Endothelial cell of umbilical vein (primary cell): Measurements from ENCODE around the gene TNNI3K. TPM values are rescaled to one million over a fixed set of nuclear protein-coding genes. Genes with fewer than 3 reads are reported as not detected.

Source experiments
- BruUV-seq: library from RNA; stranded (reverse); fragments of 400-500 nt; replicated peaks from 2 replicates; lab custom pipeline; 2021; lab: Mats Ljungman, UMichigan
- CTCF ChIA-PET: fragments of 300-600, 350-600 bp; sonication (Branson Sonifier 250); formaldehyde crosslinking; loops from one replicate; lab custom pipeline; 2021; ENCODE audit warnings: antibody characterized with exemption, inconsistent platforms; lab: Charles Lee
- POLR2A ChIA-PET: fragments of 300-600, 350-600 bp; sonication (Branson Sonifier 250); formaldehyde crosslinking; loops from one replicate; lab custom pipeline; 2021; ENCODE audit warnings: antibody characterized with exemption, inconsistent platforms; lab: Charles Lee
- DNase-seq: peaks from one replicate; pipeline ENCODE4 v3.0.0-alpha.2; 2011; ENCODE audit warnings: low read depth, low spot score
- FAIRE-seq: peaks from 2 replicates; lab custom pipeline; 2011; peaks lifted over from hg19 to GRCh38; lab: Jason Lieb, UNC
- H2AFZ ChIP-seq: 2 replicates; pipeline ENCODE4 v1.6.0; 2012; ENCODE audit warnings: low read depth, low read length, control low read depth, inconsistent platforms
- H3K27ac ChIP-seq: 2 replicates; pipeline ENCODE4 v1.5.1; 2011; ENCODE audit warnings: low read depth, mild to moderate bottlenecking, control low read depth, low read length, moderate library complexity; ENCODE audit not compliant: insufficient read depth
- H3K27me3 ChIP-seq, 2 experiments: 2 replicates each; pipeline versions ENCODE4 v1.6.0 to v1.6.1; 2011; ENCODE audit warnings: low read length in 2 of 2, mixed read lengths in 1 of 2; ENCODE audit not compliant: control insufficient read depth in 2 of 2, insufficient read depth in 2 of 2
- H3K36me3 ChIP-seq, 2 experiments: 2 replicates in 1 of 2; 3 replicates in 1 of 2; pipeline ENCODE4 v1.5.1; 2011; ENCODE audit warnings: low read length in 2 of 2, mild to moderate bottlenecking in 1 of 2, moderate library complexity in 1 of 2; ENCODE audit not compliant: control insufficient read depth in 2 of 2, insufficient read depth in 2 of 2; ENCODE audit errors: extremely low read depth in 1 of 2
- H3K4me1 ChIP-seq: 3 replicates; pipeline ENCODE4 v1.5.1; 2011; ENCODE audit warnings: mild to moderate bottlenecking, low read length; ENCODE audit not compliant: control insufficient read depth, insufficient read depth; ENCODE audit errors: extremely low read depth
- H3K4me2 ChIP-seq: 2 replicates; pipeline ENCODE4 v1.6.1; 2011; ENCODE audit warnings: low read length, control low read depth, mixed read lengths; ENCODE audit not compliant: insufficient read depth
- H3K4me3 ChIP-seq, 3 experiments: fragments of 200-600 bp in 1 of 3; sonication (generic), shearing (Covaris generic) in 1 of 3; replicated peaks in 1 of 3; 2 replicates each; pipeline ENCODE4 v1.5.1; 2011 to 2016; ENCODE audit warnings: control low read depth in 3 of 3, low read length in 3 of 3, mild to moderate bottlenecking in 2 of 3, inconsistent platforms in 1 of 3, low read depth in 1 of 3, moderate library complexity in 1 of 3; ENCODE audit not compliant: insufficient read depth in 1 of 3
- H3K79me2 ChIP-seq: 2 replicates; pipeline ENCODE4 v1.6.0; 2012; ENCODE audit warnings: low read length, inconsistent platforms; ENCODE audit not compliant: control insufficient read depth, insufficient read depth
- H3K9ac ChIP-seq: replicated peaks from 2 replicates; pipeline ENCODE3; 2011; ENCODE audit warnings: low read length, control low read depth; ENCODE audit not compliant: insufficient read depth; ENCODE audit errors: extremely low read depth
- H3K9me1 ChIP-seq: replicated peaks from 3 replicates; pipeline ENCODE4 v1.6.0; 2011; ENCODE audit warnings: mild to moderate bottlenecking, low read length; ENCODE audit not compliant: control insufficient read depth, insufficient read depth; ENCODE audit errors: extremely low read depth
- H3K9me3 ChIP-seq: replicated peaks from 2 replicates; pipeline ENCODE4 v1.5.1; 2012; ENCODE audit warnings: low read length, inconsistent platforms; ENCODE audit not compliant: control insufficient read depth, insufficient read depth
- H4K20me1 ChIP-seq: replicated peaks from 2 replicates; pipeline ENCODE3; 2011; ENCODE audit warnings: mild to moderate bottlenecking, low read length; ENCODE audit not compliant: control insufficient read depth, insufficient read depth; ENCODE audit errors: extremely low read depth
- CTCF ChIP-seq, 2 donors: IDR thresholded peaks; 1 replicate in 1 of 2; 2 replicates in 1 of 2; pipeline ENCODE4 v1.5.1; 2011; ENCODE audit warnings: low read length in 2 of 2, mild to moderate bottlenecking in 2 of 2, moderate library complexity in 2 of 2, control low read depth in 1 of 2, inconsistent platforms in 1 of 2, low read depth in 1 of 2; ENCODE audit not compliant: insufficient read depth in 1 of 2; ENCODE audit errors: extremely low read depth in 1 of 2
- EZH2 ChIP-seq: IDR thresholded peaks from 2 replicates; pipeline ENCODE4 v1.6.1; 2012; ENCODE audit warnings: borderline replicate concordance, low read depth, mild to moderate bottlenecking, moderate library complexity, low read length, inconsistent platforms; ENCODE audit not compliant: severe bottlenecking
- FOS ChIP-seq: IDR thresholded peaks from 2 replicates; pipeline ENCODE4 v1.6.1; 2011; ENCODE audit warnings: mild to moderate bottlenecking, low read length, moderate library complexity, borderline replicate concordance; ENCODE audit not compliant: insufficient read depth
- GATA2 ChIP-seq: IDR thresholded peaks from 2 replicates; pipeline ENCODE4 v1.7.0; 2011; ENCODE audit warnings: low read depth, mild to moderate bottlenecking, moderate library complexity, mixed read lengths, low read length; ENCODE audit not compliant: insufficient read length, insufficient read depth
- MYC ChIP-seq: IDR thresholded peaks from one replicate; pipeline ENCODE4 v1.6.1; 2011; ENCODE audit warnings: mild to moderate bottlenecking, low read depth, low read length
- POLR2A ChIP-seq: IDR thresholded peaks from 2 replicates; pipeline ENCODE4 v1.6.1; 2012; ENCODE audit warnings: low read depth, mild to moderate bottlenecking, control low read depth, low read length
- POLR2AphosphoS5 ChIP-seq: IDR thresholded peaks from 2 replicates; pipeline ENCODE4 v1.6.1; 2012; ENCODE audit warnings: low read depth, mild to moderate bottlenecking, control low read depth, low read length, moderate library complexity; ENCODE audit not compliant: insufficient read depth
- dilution Hi-C: fragments of 300-500 bp; cut with MboI; formaldehyde crosslinking; loops from one replicate; pipeline ENCODE4 v1.15.0; 2019; ENCODE audit warnings: low sequenced_read_pairs; ENCODE audit not compliant: extremely low pct_ligation_motif_present
- intact Hi-C: fragments of 100-400 bp; cut with micrococcal nuclease; formaldehyde crosslinking; loops from one replicate; pipeline ENCODE4 v1.10.0; 2022
- polyA plus RNA-seq, 4 experiments: library from polyadenylated mRNA; depleted of rRNA in 3 of 4; stranded (reverse) in 3 of 4; unstranded in 1 of 4; fragments of >200 nt; gene quantifications; 2 replicates each; pipeline versions ENCODE4 v1.2.1 to v1.2.3, GENCODE V29; 2011 to 2012; ENCODE audit warnings: missing spikeins in 1 of 4
- total RNA-seq: library from RNA; stranded (reverse); gene quantifications from 2 replicates; pipeline ENCODE4 v1.2.3, GENCODE V29; 2021
- TF ChIP-seq, protein P1 (sequence below): IDR thresholded peaks from 2 replicates; pipeline ENCODE4 v1.6.1; 2011; ENCODE audit not compliant: insufficient read depth, insufficient read length

The TNNI3K gene
- total and polyA plus RNA-seq, 2 donors (not counting 3 experiments of a cell fraction or from before 2014, with no cell fraction given), result 0.69 TPM; not detected in 1

DNA sequence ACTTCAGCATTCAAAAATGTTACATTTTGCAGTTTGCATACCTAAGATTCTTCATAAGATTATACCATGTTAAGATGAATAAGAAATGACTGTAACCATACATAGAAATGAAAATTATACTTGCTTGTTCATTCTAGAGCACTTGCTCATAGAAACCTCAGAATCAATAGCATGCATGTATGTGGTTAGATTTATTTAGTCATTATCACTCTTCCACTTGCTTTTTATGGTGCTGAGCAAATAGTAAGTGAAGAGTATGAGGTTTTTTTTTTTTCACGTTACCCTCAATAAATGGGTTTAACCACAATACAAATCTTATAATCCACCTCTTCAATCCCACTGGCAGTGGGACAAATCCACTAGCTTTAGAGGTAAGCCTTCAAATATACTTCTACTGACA, 192.5 kb downstream of the TNNI3K start:
- TF ChIP-seq CTCF (IDR thresholded peaks at IDR 0.05; ENCODE audit: extremely low read depth in 1 of 2, insufficient read depth in 1 of 2, low read depth in 1 of 2, low read length in 2 of 2) (no peak), POLR2AphosphoS5 (no peak), GATA2 (no peak), MYC (no peak), FOS (no peak), POLR2A (no peak), EZH2 (no peak)
- TF ChIP-seq, protein P1, sequence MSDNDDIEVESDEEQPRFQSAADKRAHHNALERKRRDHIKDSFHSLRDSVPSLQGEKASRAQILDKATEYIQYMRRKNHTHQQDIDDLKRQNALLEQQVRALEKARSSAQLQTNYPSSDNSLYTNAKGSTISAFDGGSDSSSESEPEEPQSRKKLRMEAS, result no peak
- H3K36me3 ChIP-seq, result no peaks in the 10 kb centered on the region
- H3K4me3 ChIP-seq, result no peak overlapping the region
- BruUV-seq, result no TSS peak
- H3K9me1 ChIP-seq, result no peaks in the 10 kb centered on the region
- dilution Hi-C loops (no loop called here), intact Hi-C loops (no loop called here)
- H3K9ac ChIP-seq, result no peak overlapping the region
- H3K4me1 ChIP-seq, result no peaks in the 10 kb centered on the region
- POLR2A ChIA-PET, result no interaction called here
- no peaks in the 10 kb centered on the region for H3K79me2 ChIP-seq
- no peak overlapping the region for H2AFZ ChIP-seq
- H3K9me3 ChIP-seq, result no peaks in the 10 kb centered on the region
- no peaks in the 10 kb centered on the region for H3K27me3 ChIP-seq
- CTCF ChIA-PET, result interaction anchor here (1.5 kb wide), 1 partner anchor 10 kb away, joined by 3 read pairs; no protein-coding TSS in a partner anchor
- H3K4me2 ChIP-seq, result no peak overlapping the region
- DNase-seq (no peak), FAIRE-seq (no peak)
- H4K20me1 ChIP-seq, result no peaks in the 10 kb centered on the region
- no peak overlapping the region for H3K27ac ChIP-seq
